Cardiac septum (tissue), 1 donor: Measurements from ENCODE around the gene SLC38A11. TPM values are rescaled to one million over a fixed set of nuclear protein-coding genes. Genes with fewer than 3 reads are reported as not detected.

Experiments
- DNase-seq: peaks from one replicate; pipeline ENCODE4 v3.0.0-alpha.2; 2020; ENCODE audit warnings: low spot score
- intact Hi-C: fragments of 100-400 bp; cut with DNase I; formaldehyde crosslinking; loops from one replicate; pipeline ENCODE4 v1.14.0; 2022
- total RNA-seq: library from RNA; stranded (reverse); fragmentation: NEBNext Ultra II Directional; extraction: Animal tissue kit (Norgen Biotek cat#: 25700); gene quantifications from one replicate; pipeline ENCODE4 v1.2.1, GENCODE V29; 2021
- donor health status: DM: no; HTN: no; CAD: no.

Gene SLC38A11
- total RNA-seq, 1 donor from 2014 or later, result 0.51 TPM

DNA sequence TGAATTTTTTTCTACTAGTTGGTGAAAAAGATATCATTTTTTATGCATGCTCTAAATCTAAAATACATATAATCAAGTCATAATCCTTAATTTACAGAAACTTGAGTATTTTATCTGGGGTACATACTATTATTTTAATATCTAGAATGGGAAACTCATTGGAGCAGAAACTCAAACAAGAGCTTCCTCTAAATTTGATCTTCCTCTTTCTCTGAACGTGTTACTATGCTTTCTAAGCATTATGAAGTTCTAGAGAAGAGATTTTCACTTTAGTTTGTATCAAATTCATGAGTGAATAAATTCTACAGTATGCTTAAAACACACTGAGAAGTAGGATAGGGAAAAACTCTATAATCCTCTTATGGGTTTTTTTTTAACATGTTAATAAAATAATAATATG is 20.6 kb upstream of the SLC38A11 start:
- intact Hi-C loops, result no loop called here
- DNase-seq, result no peak

DNA sequence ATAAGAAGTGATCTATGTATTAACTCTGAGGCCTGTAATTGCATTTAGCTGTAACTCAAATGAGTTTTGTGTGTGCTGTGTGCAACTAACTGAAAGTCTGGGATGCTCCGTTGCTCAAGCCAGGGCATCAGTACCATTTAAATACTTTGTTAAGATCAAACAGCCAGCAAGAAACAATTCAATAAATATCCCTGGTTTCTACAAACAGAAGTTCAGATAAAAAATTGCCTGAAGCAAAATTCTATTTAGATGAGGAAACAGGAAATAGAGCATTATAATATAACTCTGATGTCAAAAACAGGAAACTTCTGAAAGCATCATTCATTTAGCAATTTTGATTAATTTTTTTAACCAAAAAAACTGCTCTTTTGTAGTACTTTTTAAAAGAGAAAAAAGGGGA is 18.9 kb upstream of the SLC38A11 start:
- intact Hi-C loops, result no loop called here
- DNase-seq, result no peak

- intact Hi-C loops, result no loop called here
- DNase-seq, result no peak
Observed at GRCh38 chr2:164972216-164972615, 16.9 kb upstream of the SLC38A11 start.

DNA sequence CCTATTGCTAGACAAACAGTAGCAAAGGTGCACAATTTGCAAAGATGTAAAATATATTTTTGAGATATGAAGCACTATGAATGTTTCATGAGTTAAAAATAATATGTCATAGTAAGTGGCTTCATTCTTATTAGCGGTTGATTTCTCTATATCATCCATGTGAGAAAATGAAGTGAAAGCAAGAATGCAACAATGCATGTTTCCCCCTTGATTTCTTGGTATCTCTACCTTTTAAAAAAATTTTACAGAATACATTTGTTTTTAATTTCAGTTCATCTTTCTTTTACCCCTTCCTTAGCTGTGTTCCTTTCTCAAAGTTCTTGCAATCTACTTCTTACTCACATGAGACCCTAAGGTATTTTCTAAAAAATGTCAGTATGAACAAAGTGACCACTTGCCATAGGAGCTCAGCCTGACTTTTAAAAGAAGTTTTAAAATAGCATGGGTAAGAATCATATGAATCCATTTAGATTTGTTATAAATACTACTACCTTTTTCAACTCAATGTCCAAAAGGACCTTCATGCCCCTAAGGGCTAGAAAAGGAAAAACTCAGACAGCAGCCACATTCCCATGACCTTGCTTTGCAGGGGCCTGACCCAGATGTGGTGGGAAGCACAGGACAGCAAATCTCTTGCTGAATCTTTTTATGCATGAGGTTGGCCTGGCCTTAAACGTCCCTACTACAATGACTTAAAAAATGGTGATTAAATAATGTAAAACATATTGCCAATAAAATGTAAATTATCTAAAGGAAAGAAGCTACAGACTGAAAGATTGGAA is 14.8 kb upstream of the SLC38A11 start:
- intact Hi-C loops, result no loop called here
- no peak for DNase-seq

GRCh38 chr2:164967781-164968228 is 12.5 kb upstream of the SLC38A11 start:
- intact Hi-C loops, result no loop called here
- no peak for DNase-seq

DNA sequence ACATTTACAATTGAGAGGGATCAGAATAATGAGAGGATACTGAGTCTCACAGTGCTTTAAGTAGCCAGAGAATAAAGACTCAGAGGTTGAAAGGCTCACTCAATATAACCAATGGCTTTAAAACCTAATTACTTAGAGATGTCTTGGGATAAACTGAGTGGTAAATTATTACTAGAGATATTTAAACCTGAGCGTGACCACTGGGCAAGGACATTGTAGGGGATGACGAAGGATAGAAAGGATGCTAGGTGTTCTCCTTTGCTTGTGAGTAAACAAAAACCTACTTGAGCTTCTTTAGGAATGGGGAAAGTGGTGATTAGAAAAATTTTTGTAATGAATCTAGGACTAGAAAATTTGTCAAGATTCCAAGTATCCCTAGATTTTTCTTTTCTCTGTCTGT is 12.0 kb upstream of the SLC38A11 start:
- no peak for DNase-seq
- intact Hi-C loops, result no loop called here

DNA sequence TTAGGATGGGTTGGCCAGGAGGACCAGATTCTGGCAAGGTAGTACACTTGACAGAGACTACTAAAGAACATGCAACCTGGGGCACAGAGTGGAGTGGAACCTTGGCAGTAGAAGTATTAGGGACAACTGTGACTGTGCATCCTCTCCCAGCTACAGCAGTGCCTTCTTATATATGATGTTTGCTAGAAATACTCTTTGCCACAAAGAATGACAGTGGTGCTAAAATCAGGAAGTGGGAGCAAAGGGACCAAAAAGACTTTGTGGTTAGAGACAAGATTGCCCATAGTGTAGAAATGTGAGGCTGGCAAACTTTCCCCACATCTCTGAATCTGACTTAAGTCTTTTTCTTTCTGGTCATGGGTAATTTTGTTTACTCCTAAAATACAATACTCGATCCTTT is 9.4 kb upstream of the SLC38A11 start:
- no peak for DNase-seq
- intact Hi-C loops, result no loop called here

- no peak for DNase-seq
- intact Hi-C loops, result no loop called here
Observed at GRCh38 chr2:164960159-164960558, 4.8 kb upstream of the SLC38A11 start.

DNA sequence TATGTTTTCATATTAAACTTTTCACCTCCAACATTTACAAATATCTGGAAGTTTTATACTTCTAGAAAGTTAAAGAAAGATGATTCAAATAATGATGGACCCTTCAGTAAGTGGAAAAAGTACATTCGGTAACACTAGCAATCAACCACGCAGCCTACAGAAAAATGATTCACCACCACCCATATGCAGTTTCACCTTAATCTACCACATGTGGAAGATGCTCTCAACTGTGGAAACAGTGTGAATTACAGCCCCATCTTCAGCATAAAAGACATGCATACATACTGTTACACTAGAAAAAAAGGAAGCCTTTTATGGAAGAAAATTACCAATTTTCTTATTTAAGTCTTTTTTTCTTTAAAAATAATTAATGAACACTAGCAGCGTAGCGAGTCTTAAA is 1.1 kb downstream of the SLC38A11 start:
- intact Hi-C loops, result no loop called here

DNA sequence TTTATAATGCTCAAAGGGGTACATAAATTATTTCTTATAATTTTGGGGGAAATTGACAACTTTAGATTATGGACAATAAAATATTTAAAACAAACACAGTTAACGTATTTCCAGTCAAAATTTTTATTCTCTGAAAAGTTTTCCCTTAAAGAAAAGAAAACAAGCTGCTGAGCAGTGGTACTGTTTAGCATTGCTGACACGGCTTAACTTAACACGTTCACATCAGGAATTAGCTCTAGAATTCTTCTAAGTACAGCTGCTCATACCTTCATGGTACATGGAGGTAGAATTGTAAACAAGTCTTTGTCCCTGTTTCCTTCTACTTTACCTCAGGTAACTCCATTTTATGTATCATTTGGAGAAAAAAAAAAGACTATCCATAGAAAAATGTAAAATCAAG is 2.0 kb downstream of the SLC38A11 start:
- DNase-seq, result no peak
- intact Hi-C loops, result no loop called here

More for the DNA sequence above, 1.1 kb downstream of the SLC38A11 start:
- DNase-seq, result no peak

DNA sequence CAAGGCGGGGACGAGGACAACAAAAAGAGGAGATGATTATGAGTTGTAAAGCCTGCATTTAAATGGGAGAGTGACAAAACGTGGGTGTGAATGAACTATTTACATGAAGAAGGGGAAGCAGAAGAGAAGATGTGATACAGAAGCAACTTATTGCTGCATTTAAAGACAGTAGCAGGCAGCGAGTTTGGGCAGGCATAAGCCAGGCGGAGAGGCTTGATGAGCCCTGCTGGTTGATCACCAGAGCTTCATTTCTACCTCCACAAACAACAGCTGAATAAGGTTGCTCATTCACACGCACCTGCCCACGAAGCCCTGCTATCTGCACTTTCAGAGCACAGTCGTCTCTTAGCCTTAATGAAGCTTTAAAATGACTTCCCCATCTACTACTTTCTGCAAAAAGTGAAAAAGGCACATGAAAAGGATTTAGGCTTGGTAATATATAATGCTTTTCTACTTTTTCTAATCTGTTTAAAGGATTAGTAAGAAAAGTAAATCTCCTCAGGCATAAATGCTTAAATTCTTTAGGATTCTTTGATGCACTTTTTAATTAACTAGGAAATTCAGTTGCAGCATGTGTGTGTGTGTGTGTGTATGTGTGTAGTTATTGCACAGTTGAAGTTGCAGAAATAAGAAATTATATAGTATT is 3.1 kb downstream of the SLC38A11 start:
- intact Hi-C loops, result no loop called here
- DNase-seq, result no peak

- DNase-seq, result no peak
- intact Hi-C loops, result no loop called here
Observed at GRCh38 chr2:164948540-164948939, 6.8 kb downstream of the SLC38A11 start.

DNA sequence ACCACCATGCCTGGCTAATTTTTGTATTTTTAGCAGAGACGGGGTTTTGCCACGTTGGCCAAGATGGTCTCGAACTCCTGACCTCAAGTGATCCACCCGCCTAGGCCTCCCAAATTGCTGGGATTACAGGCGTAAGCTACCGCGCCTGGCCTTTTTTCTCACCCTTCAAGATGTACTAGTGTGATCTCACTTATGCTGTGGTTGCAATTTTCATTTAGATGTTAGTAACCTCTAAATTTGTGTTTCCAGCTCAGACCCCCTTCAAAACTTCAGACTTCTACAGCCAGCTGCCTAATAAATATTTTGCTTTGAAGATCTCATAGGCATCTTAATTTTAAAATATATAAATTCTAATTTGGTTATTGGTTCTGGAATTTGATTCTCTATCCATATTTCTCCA is 8.0 kb downstream of the SLC38A11 start:
- DNase-seq, result no peak
- intact Hi-C loops, result no loop called here

DNA sequence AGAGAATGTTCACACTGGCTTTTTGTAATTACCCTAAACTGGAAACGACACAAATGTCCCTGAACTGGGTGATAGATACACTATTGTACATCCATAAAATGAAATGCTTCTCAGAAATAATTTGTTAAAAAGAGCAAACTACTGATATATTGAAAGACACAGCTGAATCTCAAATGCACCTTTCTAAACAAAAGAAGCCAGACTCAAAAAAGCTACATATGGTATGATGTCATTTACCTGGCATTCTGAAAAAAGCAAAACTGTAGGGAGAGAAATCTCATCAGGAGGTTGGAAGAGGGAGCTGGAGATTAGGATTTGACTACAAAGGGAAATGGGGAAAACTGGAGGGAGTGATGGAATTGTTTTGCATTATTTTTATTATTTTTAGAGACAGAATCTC is 12.0 kb downstream of the SLC38A11 start:
- intact Hi-C loops, result no loop called here
- DNase-seq, result no peak

DNA sequence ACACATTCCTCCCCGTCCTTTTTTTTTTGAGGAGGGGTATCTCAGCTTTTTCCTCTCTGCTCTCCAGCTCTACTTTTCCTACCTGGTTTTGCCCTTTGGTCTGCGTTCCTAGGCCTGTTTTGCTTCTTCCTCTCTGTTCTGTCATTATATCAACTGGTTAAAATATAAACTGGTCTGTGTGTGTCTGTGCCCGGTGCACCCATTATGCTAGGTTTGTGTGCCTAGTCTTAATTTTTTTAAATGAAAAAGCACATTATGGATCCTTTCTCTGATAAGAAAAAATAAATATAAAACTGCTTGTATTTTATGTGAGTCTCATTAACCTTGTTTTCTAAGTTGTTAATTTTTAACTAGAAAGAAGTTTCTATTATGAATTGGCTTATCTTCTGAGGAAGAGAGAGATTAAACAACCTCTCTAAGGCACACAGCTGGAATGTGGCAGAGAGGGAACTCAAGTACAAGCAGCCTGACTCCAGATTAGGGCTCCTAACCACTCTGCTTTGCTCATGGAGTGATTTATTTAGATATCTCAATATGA is 17.4 kb downstream of the SLC38A11 start:
- intact Hi-C loops, result no loop called here

DNA sequence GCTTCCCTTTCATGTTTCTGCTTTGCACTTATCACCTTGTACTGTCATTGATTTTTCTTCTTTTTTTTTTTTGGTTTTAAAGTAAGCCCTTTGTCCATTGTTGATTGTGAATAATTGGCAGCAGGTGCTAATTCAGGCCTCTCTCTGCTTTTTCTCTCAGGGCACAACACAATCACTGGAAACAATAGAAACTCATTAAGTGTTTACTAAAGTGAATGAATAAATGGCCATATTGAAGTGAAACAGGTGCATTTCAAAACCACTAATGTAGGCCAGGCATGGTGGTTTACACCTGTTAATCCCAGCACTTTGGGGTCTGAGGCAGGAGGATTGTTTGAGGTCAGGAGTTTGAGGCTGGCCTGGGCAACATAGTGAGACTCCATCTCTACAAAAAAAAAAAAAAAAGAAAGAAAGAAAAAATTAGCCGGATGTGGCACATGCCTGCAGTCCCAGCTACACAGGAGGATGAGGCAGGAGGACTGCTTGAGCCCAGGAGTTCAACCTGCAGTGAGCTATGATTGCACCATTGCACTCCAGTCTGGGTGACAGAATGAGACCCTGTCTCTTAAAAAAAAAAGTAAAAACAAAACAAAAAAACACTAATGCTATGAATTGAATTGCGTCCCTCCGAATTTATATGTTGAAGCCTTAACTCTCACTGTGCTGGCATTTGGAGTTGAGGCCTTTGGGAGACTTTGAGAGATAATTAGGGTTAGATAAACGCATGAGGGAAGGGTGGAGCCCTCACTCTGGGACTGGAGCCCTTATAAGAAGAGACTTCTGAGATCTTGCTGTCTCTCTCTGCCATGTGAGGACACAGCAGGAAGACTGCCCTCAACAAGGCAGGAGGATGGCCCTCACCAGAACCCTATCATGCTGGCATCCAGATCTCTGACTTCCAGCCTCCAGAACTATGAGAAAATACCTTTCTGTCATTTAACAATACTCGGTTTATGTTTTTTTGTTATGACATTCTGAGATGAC is 19.9 kb downstream of the SLC38A11 start:
- intact Hi-C loops, result no loop called here
- no peak for DNase-seq

More for the DNA sequence above, 17.4 kb downstream of the SLC38A11 start:
- DNase-seq, result no peak

DNA sequence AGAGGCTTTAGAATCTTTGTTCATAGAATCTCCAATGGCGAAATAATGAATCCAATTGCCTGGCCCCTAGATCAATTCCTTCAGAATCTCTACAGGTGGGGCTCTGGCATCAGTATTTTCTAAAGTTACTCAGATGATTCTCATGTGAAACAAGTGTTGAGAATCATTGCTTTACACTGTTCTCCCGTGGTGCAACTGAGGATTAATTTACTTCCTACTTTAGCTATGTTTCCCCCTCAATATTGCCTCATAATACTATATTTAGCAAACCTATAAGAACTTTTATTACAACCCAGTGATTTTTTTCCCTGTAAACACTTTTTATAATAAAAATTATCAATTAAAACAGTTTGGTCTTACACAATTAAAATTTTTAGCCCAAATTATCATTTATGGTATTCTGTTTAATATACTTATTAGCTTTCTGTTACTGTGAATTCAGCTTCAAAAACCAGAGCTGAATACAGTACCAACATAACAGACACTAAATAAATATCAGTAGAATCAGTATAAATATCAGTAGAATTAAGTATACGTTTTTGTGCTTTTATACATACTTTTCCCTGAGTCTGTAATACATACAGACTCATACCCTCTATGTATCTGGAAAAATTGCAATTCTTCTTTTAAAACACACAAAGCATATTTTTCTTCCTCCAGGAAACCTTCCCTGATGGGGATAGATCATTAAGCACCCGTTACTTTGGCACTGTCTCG is 20.8 kb downstream of the SLC38A11 start:
- intact Hi-C loops, result no loop called here
- no peak for DNase-seq

DNA sequence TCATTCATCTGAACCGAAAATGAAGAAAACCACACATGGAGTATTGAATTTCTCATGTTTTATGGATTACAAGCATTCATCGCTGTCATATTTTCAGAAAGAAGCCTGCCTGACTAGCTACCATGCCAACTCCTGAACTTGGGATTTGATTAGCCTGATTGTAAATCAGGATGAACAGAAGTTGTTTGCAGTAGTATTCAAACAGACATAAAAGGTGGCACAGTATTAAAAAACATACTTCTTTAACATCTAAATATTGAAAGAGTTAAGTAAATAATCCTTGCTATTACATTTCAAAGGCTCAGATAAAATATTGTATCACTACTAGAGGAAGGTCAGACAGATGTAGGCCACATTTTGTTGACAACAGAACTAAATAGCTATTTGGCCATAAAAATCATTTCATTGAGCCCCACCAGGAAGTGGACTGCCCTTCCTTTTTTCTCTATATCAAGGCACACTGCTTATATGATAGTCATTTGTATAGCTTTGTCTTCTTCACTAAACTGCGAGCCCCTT is 21.6 kb downstream of the SLC38A11 start:
- no peak for DNase-seq
- intact Hi-C loops, result no loop called here

DNA sequence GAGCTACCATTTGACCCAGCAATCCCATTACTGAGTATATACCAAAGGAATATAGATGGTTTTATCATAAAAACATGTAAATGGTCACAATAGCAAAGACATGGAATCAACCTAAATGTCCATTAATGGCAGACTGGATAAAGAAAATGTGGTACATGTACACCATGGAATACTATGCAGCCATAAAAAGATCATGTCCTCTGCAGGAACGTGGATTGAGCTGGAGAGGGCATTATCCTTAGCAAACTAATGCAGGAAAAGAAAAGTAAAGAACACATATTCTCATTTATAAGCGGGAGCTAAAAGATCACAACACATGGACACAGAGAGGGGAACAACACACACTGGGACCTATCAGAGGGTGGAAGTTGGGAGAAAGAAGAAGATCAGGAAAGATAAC is 22.9 kb downstream of the SLC38A11 start:
- intact Hi-C loops, result no loop called here
- DNase-seq, result no peak
